Kidney (tissue), 14 donors: Measurements from ENCODE around the gene MMAB. TPM values are rescaled to one million over a fixed set of nuclear protein-coding genes. Genes with fewer than 3 reads are reported as not detected.

ENCODE experiments used
- DNase-seq, 5 donors: peaks; one replicate each; pipeline ENCODE4 v3.0.0-alpha.2; 2013 to 2020
- FAIRE-seq: peaks from 2 replicates; lab custom pipeline; 2012; peaks lifted over from hg19 to GRCh38; lab: Jason Lieb, UNC
- H3K27ac ChIP-seq, 2 donors: one replicate each; pipeline ENCODE4 v1.7.0; 2013; ENCODE audit warnings: low read depth in 2 of 2, low read length in 2 of 2, inconsistent platforms in 1 of 2
- H3K27me3 ChIP-seq: one replicate; pipeline ENCODE4 v1.7.1; 2013; ENCODE audit warnings: low read length, inconsistent platforms; ENCODE audit not compliant: control insufficient read depth, insufficient read depth
- H3K36me3 ChIP-seq, 3 donors: one replicate each; pipeline versions ENCODE4 v1.7.0 to v1.7.1; 2013; ENCODE audit warnings: low read length in 3 of 3, control low read depth in 1 of 3, inconsistent platforms in 1 of 3; ENCODE audit not compliant: insufficient read depth in 3 of 3, control insufficient read depth in 2 of 3
- H3K4me1 ChIP-seq, 3 donors: one replicate each; pipeline versions ENCODE4 v1.7.0 to v1.7.1; 2013; ENCODE audit warnings: low read length in 3 of 3, inconsistent platforms in 1 of 3, low read depth in 1 of 3; ENCODE audit not compliant: control insufficient read depth in 2 of 3, insufficient read depth in 2 of 3
- H3K4me3 ChIP-seq, 3 donors: one replicate each; pipeline versions ENCODE4 v1.7.0 to v1.8.1; 2013; ENCODE audit warnings: low read length in 3 of 3, control low read depth in 1 of 3, inconsistent platforms in 1 of 3
- H3K9ac ChIP-seq, 3 donors: one replicate each; pipeline versions ENCODE4 v1.7.0 to v1.7.1; 2013; ENCODE audit warnings: low read length in 3 of 3, control low read depth in 1 of 3, inconsistent platforms in 1 of 3
- H3K9me3 ChIP-seq, 3 donors: one replicate each; pipeline versions ENCODE4 v1.7.0 to v1.7.1; 2013; ENCODE audit warnings: low read length in 3 of 3, control low read depth in 1 of 3, inconsistent platforms in 1 of 3; ENCODE audit not compliant: control insufficient read depth in 2 of 3, insufficient read depth in 1 of 3
- CTCF ChIP-seq: IDR thresholded peaks from 3 replicates; pipeline ENCODE4 v1.5.1; 2012; ENCODE audit warnings: mild to moderate bottlenecking, moderate library complexity, borderline replicate concordance; ENCODE audit not compliant: insufficient read depth; ENCODE audit errors: extremely low read depth
- intact Hi-C: fragments of 100-400 bp; cut with DNase I; formaldehyde crosslinking; loops from one replicate; pipeline ENCODE4 v1.11.1; 2022
- polyA plus RNA-seq: library from polyadenylated mRNA; stranded (reverse); fragments of 350-450 nt; fragmentation: Illumina TruSeq; extraction: RNeasy Lipid Tissue Mini Kit (QIAGEN cat#74804); gene quantifications from one replicate; pipeline ENCODE4 v1.2.3, GENCODE V29; 2014; ENCODE audit warnings: low read depth, low replicate concordance; ENCODE audit not compliant: insufficient read depth
- total RNA-seq: library from RNA; stranded (reverse); fragmentation: NEBNext Ultra II Directional; extraction: Animal tissue kit (Norgen Biotek cat#: 25700); gene quantifications from one replicate; pipeline ENCODE4 v1.2.1, GENCODE V29; 2021
- donor health status: control.
- donor health status: control.
- donor health status: control.
- donor health status: control.
- donor health status: control.
- donor health status: DM: yes; HTN: yes; CAD: no.
- donor health status: Normal renal cell carcinoma (clear cell type).

MMAB gene
- total and polyA plus RNA-seq, 2 donors from 2014 or later: 42.9 to 96.3 TPM

GRCh38 chr12:109560867-109561710 is 12.2 kb downstream of the MMAB start:
- Histone ChIP-seq H3K9me3 (no peaks in the 10 kb centered on the region), H3K27ac (no peak overlapping the region), H3K9ac (no peak overlapping the region), H3K4me3 (no peak overlapping the region), H3K36me3 (peaks cover 0 to 24% (median 4%) of the 10 kb centered on the region in 3 donors), H3K4me1 (peaks cover 0 to 3% (median 2%) of the 10 kb centered on the region in 3 donors), H3K27me3 (no peaks in the 10 kb centered on the region)
- intact Hi-C loops: no loop called here
- TF ChIP-seq CTCF: no peak
- DNase-seq (no peak), FAIRE-seq (no peak)

GRCh38 chr12:109559601-109560000 is 13.7 kb downstream of the MMAB start:
- no peak for DNase-seq
- H3K9ac ChIP-seq: no peak overlapping the region
- intact Hi-C loops: no loop called here
- H3K36me3 ChIP-seq: peaks cover 0 to 20% (median 0%) of the 10 kb centered on the region in 3 donors
- TF ChIP-seq CTCF: no peak
- H3K27me3 ChIP-seq: no peaks in the 10 kb centered on the region
- H3K9me3 ChIP-seq: no peaks in the 10 kb centered on the region
- no peak overlapping the region for H3K4me3 ChIP-seq
- H3K4me1 ChIP-seq: peaks cover 0 to 3% (median 2%) of the 10 kb centered on the region in 3 donors
- FAIRE-seq: no peak
- H3K27ac ChIP-seq: no peak overlapping the region

- Histone ChIP-seq H3K9ac (no peak overlapping the region), H3K4me1 (peaks cover 0 to 3% (median 2%) of the 10 kb centered on the region in 3 donors)
- intact Hi-C loops: no loop called here
These were observed 14.2 kb downstream of the MMAB start for GRCh38 chr12:109559200-109559505.

More at GRCh38 chr12:109559200-109559505, 14.2 kb downstream of the MMAB start:
- Histone ChIP-seq H3K4me3 (no peak overlapping the region), H3K9me3 (no peaks in the 10 kb centered on the region), H3K27me3 (no peaks in the 10 kb centered on the region), H3K36me3 (peaks cover 0 to 20% (median 0%) of the 10 kb centered on the region in 3 donors), H3K27ac (no peak overlapping the region)
- FAIRE-seq (no peak), DNase-seq (no peak)
- no peak for TF ChIP-seq CTCF
